H9 (cell line): ENCODE data around the gene RRBP1. TPM values are rescaled to one million over a fixed set of nuclear protein-coding genes. Genes with fewer than 3 reads are reported as not detected.
A peak's percentile ranks its signal among the peaks of the same experiment; 100 is the strongest.

Experiments
- DNase-seq: peaks from one replicate; pipeline ENCODE4 v3.0.0-alpha.2; 2017
- H2AFZ ChIP-seq: one replicate; pipeline ENCODE4 v1.6.1; 2013; ENCODE audit warnings: mild to moderate bottlenecking, low read length, control low read depth, moderate library complexity
- H2AK5ac ChIP-seq: 2 replicates; pipeline ENCODE4 v1.6.1; 2013; ENCODE audit warnings: low read length, control low read depth, mixed read lengths; ENCODE audit not compliant: insufficient read length
- H2BK120ac ChIP-seq: one replicate; pipeline ENCODE4 v1.6.1; 2013; ENCODE audit warnings: low read depth, mild to moderate bottlenecking, low read length, control low read depth, inconsistent platforms; ENCODE audit not compliant: poor library complexity, severe bottlenecking
- H2BK12ac ChIP-seq: 2 replicates; pipeline ENCODE4 v1.6.1; 2013; ENCODE audit warnings: low read length, control low read depth, mixed read lengths, low read depth; ENCODE audit not compliant: insufficient read length
- H2BK15ac ChIP-seq: 2 replicates; pipeline ENCODE4 v1.6.1; 2013; ENCODE audit warnings: low read depth, low read length, control low read depth
- H2BK20ac ChIP-seq: one replicate; pipeline ENCODE4 v1.6.1; 2013; ENCODE audit warnings: low read depth, mild to moderate bottlenecking, low read length, control low read depth, inconsistent platforms; ENCODE audit not compliant: poor library complexity, severe bottlenecking
- H2BK5ac ChIP-seq: 2 replicates; pipeline ENCODE4 v1.6.1; 2013; ENCODE audit warnings: low read length, control low read depth, mixed read lengths; ENCODE audit not compliant: insufficient read length
- H3K14ac ChIP-seq: 2 replicates; pipeline ENCODE4 v1.6.1; 2013; ENCODE audit warnings: low read length, control low read depth; ENCODE audit not compliant: insufficient read depth
- H3K18ac ChIP-seq: 2 replicates; pipeline ENCODE4 v1.6.1; 2013; ENCODE audit warnings: low read depth, mild to moderate bottlenecking, mixed read lengths, low read length, control low read depth; ENCODE audit not compliant: insufficient read length
- H3K23ac ChIP-seq: 2 replicates; pipeline ENCODE4 v1.6.1; 2013; ENCODE audit warnings: low read length, control low read depth, mixed read lengths, low read depth; ENCODE audit not compliant: insufficient read length
- H3K23me2 ChIP-seq: 2 replicates; pipeline ENCODE4 v1.6.1; 2013; ENCODE audit warnings: low read depth, mild to moderate bottlenecking, mixed read lengths, low read length, control low read depth; ENCODE audit not compliant: insufficient read length, poor library complexity, severe bottlenecking
- H3K27ac ChIP-seq: 2 replicates; pipeline ENCODE4 v1.5.1; 2013; ENCODE audit warnings: low read length, control low read depth, mixed read lengths, low read depth; ENCODE audit not compliant: insufficient read length
- H3K27me3 ChIP-seq: 2 replicates; pipeline ENCODE4 v1.6.1; 2013; ENCODE audit warnings: low read length, control low read depth, inconsistent platforms; ENCODE audit not compliant: insufficient read depth
- H3K4ac ChIP-seq: 2 replicates; pipeline ENCODE4 v1.6.1; 2013; ENCODE audit warnings: low read depth, mild to moderate bottlenecking, control low read depth, inconsistent platforms, low read length, moderate library complexity
- H3K4me1 ChIP-seq: 2 replicates; pipeline ENCODE4 v1.6.1; 2013; ENCODE audit warnings: low read length, control low read depth, inconsistent platforms; ENCODE audit not compliant: insufficient read depth
- H3K4me2 ChIP-seq: 2 replicates; pipeline ENCODE4 v1.6.1; 2013; ENCODE audit warnings: low read length, control low read depth, mixed read lengths; ENCODE audit not compliant: insufficient read length, insufficient read depth
- H3K56ac ChIP-seq: 2 replicates; pipeline ENCODE4 v1.6.1; 2013; ENCODE audit warnings: low read depth, mild to moderate bottlenecking, mixed read lengths, low read length, control low read depth; ENCODE audit not compliant: insufficient read length
- H3K79me1 ChIP-seq: 2 replicates; pipeline ENCODE4 v1.6.1; 2013; ENCODE audit warnings: low read depth, mild to moderate bottlenecking, moderate library complexity, low read length, control low read depth, inconsistent platforms; ENCODE audit not compliant: insufficient read depth, poor library complexity, severe bottlenecking
- H3K79me2 ChIP-seq: 2 replicates; pipeline ENCODE4 v1.6.1; 2013; ENCODE audit warnings: low read length, control low read depth, inconsistent platforms; ENCODE audit not compliant: insufficient read depth
- H3K9ac ChIP-seq: 2 replicates; pipeline ENCODE4 v1.6.1; 2013; ENCODE audit warnings: low read length, control low read depth, mixed read lengths; ENCODE audit not compliant: insufficient read length; ENCODE audit errors: extremely low read depth
- H3K9me3 ChIP-seq: one replicate; pipeline ENCODE4 v1.6.1; 2013; ENCODE audit warnings: low read depth, low read length, inconsistent platforms; ENCODE audit not compliant: control insufficient read depth
- H3T11ph ChIP-seq: one replicate; pipeline ENCODE4 v1.6.1; 2013; ENCODE audit warnings: mild to moderate bottlenecking, low read length, control low read depth, inconsistent platforms
- H4K20me1 ChIP-seq: one replicate; pipeline ENCODE4 v1.6.1; 2013; ENCODE audit not compliant: control insufficient read depth, insufficient read length, insufficient read depth
- H4K5ac ChIP-seq: 2 replicates; pipeline ENCODE4 v1.6.1; 2013; ENCODE audit warnings: low read depth, mild to moderate bottlenecking, mixed read lengths, low read length, control low read depth; ENCODE audit not compliant: insufficient read length
- H4K8ac ChIP-seq: replicated peaks from 2 replicates; pipeline ENCODE4 v1.6.1; 2013; ENCODE audit warnings: low read length, control low read depth, mixed read lengths, low read depth; ENCODE audit not compliant: insufficient read length
- H4K91ac ChIP-seq: 2 replicates; pipeline ENCODE4 v1.6.1; 2013; ENCODE audit warnings: low read depth, mild to moderate bottlenecking, moderate library complexity, mixed read lengths, low read length, control low read depth; ENCODE audit not compliant: insufficient read length
- H3K27ac Mint-ChIP-seq, 3 experiments: 2 replicates in 2 of 3; 3 replicates in 1 of 3; pipeline ENCODE4 v1.8.0; 2020 to 2021; ENCODE audit warnings: mixed read lengths in 3 of 3, mild to moderate bottlenecking in 1 of 3, moderate library complexity in 1 of 3
- H3K27me3 Mint-ChIP-seq: 2 replicates; pipeline ENCODE4 v1.8.0; 2021; ENCODE audit warnings: low read depth, mild to moderate bottlenecking, moderate library complexity, mixed read lengths
- H3K36me3 Mint-ChIP-seq, 3 experiments: 2 replicates in 2 of 3; 3 replicates in 1 of 3; pipeline ENCODE4 v1.8.0; 2020 to 2021; ENCODE audit warnings: low read depth in 3 of 3, mixed read lengths in 3 of 3; ENCODE audit not compliant: insufficient read depth in 1 of 3
- H3K4me1 Mint-ChIP-seq, 2 experiments: 2 replicates each; pipeline ENCODE4 v1.8.0; 2020; ENCODE audit warnings: mixed read lengths in 2 of 2
- H3K4me3 Mint-ChIP-seq, 2 experiments: 2 replicates in 1 of 2; 3 replicates in 1 of 2; pipeline ENCODE4 v1.8.0; 2020 to 2021; ENCODE audit warnings: mild to moderate bottlenecking in 2 of 2, mixed read lengths in 2 of 2, moderate library complexity in 1 of 2
- H3K9me3 Mint-ChIP-seq, 2 experiments: 2 replicates in 1 of 2; 3 replicates in 1 of 2; pipeline ENCODE4 v1.8.0; 2020; ENCODE audit warnings: mild to moderate bottlenecking in 2 of 2, mixed read lengths in 2 of 2, moderate library complexity in 1 of 2
- WGBS: extraction: QIAGEN DNeasy Blood & Tissue Kit; methylation state at CpG from one replicate; pipeline ENCODE4 v1.1.7; 2013; ENCODE audit warnings: missing lambda C conversion rate, low lambda C conversion rate, mixed read lengths; ENCODE audit not compliant: insufficient read length; ENCODE audit errors: extremely low coverage; 5-methylcytosine and 5-hydroxymethylcytosine counted together
- total RNA-seq: library from RNA; stranded (reverse); gene quantifications from 2 replicates; pipeline ENCODE4 v1.2.1, GENCODE V29; 2021
- TF ChIP-seq, protein P1 (sequence below): fragments of 200-600 bp; sonication (generic); conservative IDR thresholded peaks from 3 replicates; pipeline ENCODE4 v1.8.0; 2021; ENCODE audit warnings: antibody characterized with exemption, mild to moderate bottlenecking

The RRBP1 gene
- total RNA-seq, 1 experiment from 2014 or later: 97.8 TPM

DNA sequence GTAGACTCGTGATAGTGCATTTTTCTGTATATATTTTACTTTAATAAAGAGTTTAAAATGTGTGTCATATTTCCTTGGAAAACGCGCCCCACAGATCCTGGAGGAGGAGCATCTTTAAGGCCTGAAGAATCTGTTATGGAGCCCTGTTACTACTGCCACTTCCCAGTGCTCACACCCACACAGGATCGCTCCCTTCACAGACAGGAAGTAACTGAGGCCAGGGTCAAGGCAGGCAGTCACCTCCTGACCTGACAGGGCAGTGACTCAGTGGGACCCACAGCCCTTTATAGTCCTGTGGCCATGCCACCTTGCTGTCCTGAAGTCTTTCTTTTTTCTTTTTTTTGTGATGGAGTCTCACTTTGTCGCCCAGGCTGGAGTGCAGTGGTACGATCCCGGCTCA is 9.0 kb downstream of the RRBP1 start:
- Histone ChIP-seq H4K20me1 (no peaks in the 10 kb centered on the region), H2BK12ac (no peak overlapping the region), H3K4me1 (peaks cover 2% of the 10 kb centered on the region; the same call in 1 of the 2 replicates), H3K4me2 (no peak overlapping the region), H3K79me2 (peaks cover 31% of the 10 kb centered on the region; the same call in 1 of the 2 replicates), H3K9ac (no peak overlapping the region), H2AK5ac (no peak overlapping the region), H4K91ac (no peak overlapping the region), H3K4ac (no peak overlapping the region), H3K27me3 (no peaks in the 10 kb centered on the region), H2AFZ (no peak overlapping the region), H4K5ac (no peak overlapping the region), H3K27ac (no peak overlapping the region), H2BK120ac (no peak overlapping the region), H3K79me1 (peaks cover 20% of the 10 kb centered on the region), H3K14ac (no peak overlapping the region), H2BK15ac (no peak overlapping the region), H2BK5ac (no peak overlapping the region), H3K23ac (no peak overlapping the region), H3K9me3 (no peaks in the 10 kb centered on the region), H3K18ac (no peak overlapping the region), H4K8ac (no peak overlapping the region), H3T11ph (no peak overlapping the region), H3K56ac (no peak overlapping the region), H3K23me2 (no peaks in the 10 kb centered on the region), H2BK20ac (peak overlapping the region; percentile 26)
- Mint-ChIP-seq H3K27me3 (no peaks in the 10 kb centered on the region), H3K36me3 (peaks cover 5 to 27% (median 21%) of the 10 kb centered on the region in 3 experiments; a peak in 6 of 7 replicates), H3K4me3 (no peak overlapping the region), H3K4me1 (peaks cover 15 to 25% of the 10 kb centered on the region in 2 experiments), H3K9me3 (no peaks in the 10 kb centered on the region), H3K27ac (no peak overlapping the region; a peak in 1 of 7 replicates)
- TF ChIP-seq, protein P1, sequence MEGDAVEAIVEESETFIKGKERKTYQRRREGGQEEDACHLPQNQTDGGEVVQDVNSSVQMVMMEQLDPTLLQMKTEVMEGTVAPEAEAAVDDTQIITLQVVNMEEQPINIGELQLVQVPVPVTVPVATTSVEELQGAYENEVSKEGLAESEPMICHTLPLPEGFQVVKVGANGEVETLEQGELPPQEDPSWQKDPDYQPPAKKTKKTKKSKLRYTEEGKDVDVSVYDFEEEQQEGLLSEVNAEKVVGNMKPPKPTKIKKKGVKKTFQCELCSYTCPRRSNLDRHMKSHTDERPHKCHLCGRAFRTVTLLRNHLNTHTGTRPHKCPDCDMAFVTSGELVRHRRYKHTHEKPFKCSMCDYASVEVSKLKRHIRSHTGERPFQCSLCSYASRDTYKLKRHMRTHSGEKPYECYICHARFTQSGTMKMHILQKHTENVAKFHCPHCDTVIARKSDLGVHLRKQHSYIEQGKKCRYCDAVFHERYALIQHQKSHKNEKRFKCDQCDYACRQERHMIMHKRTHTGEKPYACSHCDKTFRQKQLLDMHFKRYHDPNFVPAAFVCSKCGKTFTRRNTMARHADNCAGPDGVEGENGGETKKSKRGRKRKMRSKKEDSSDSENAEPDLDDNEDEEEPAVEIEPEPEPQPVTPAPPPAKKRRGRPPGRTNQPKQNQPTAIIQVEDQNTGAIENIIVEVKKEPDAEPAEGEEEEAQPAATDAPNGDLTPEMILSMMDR: no peak
- no CpG with 5 or more reads among the region's 7 CpGs for WGBS
- no peak for DNase-seq
